Measurements from ENCODE around the gene BEND6. TPM values are rescaled to one million over a fixed set of nuclear protein-coding genes. Genes with fewer than 3 reads are reported as not detected.

BEND6 gene
- total and polyA plus RNA-seq, 2 donors (not counting 3 experiments of a cell fraction or from before 2014, with no cell fraction given) = 0.15 to 0.66 TPM

GRCh38 chr6:56963043-56963442 lies 8.1 kb downstream of the BEND6 start:
- ChIA-PET CTCF (interaction anchor here (2.0 kb wide), 1 partner anchor 8 kb away, joined by 6 read pairs; the partner anchor contains the start of gene BEND6), POLR2A (no interaction called here)
- FAIRE-seq = no peak
- TF ChIP-seq CTCF (IDR thresholded peaks at IDR 0.05; ENCODE audit: extremely low read depth in 1 of 2, insufficient read depth in 1 of 2, low read depth in 1 of 2, low read length in 2 of 2) (no peak), POLR2AphosphoS5 (IDR thresholded peaks at IDR 0.05; ENCODE audit: insufficient read depth, low read depth, low read length) (no peak), JUN (IDR thresholded peaks at IDR 0.05; ENCODE audit: borderline replicate concordance, insufficient read depth, insufficient read length, low read depth) (no peak)
- Histone ChIP-seq H3K9me1 (replicated peaks; ENCODE audit: control insufficient read depth, extremely low read depth, insufficient read depth, low read length) (no peaks in the 10 kb centered on the region), H3K27me3 (ENCODE audit: control insufficient read depth in 2 of 2, insufficient read depth in 2 of 2, low read length in 2 of 2) (no peaks in the 10 kb centered on the region), H3K36me3 (ENCODE audit: control insufficient read depth in 2 of 2, extremely low read depth in 1 of 2, insufficient read depth in 2 of 2, low read length in 2 of 2) (no peaks in the 10 kb centered on the region), H3K4me2 (ENCODE audit: insufficient read depth, low read length) (no peak overlapping the region), H3K27ac (ENCODE audit: insufficient read depth, low read depth, low read length) (no peak overlapping the region), H3K79me2 (ENCODE audit: control insufficient read depth, insufficient read depth, low read length) (no peaks in the 10 kb centered on the region), H2AFZ (ENCODE audit: low read depth, low read length) (no peak overlapping the region), H4K20me1 (replicated peaks; ENCODE audit: control insufficient read depth, extremely low read depth, insufficient read depth, low read length) (no peaks in the 10 kb centered on the region), H3K9ac (replicated peaks; ENCODE audit: extremely low read depth, insufficient read depth, low read length) (no peak overlapping the region), H3K4me3 (replicated peaks in 1 of 3; ENCODE audit: insufficient read depth in 1 of 3, low read depth in 1 of 3, low read length in 3 of 3) (no peak overlapping the region), H3K9me3 (replicated peaks; ENCODE audit: control insufficient read depth, insufficient read depth, low read length) (no peaks in the 10 kb centered on the region), H3K4me1 (ENCODE audit: control insufficient read depth, extremely low read depth, insufficient read depth, low read length) (no peaks in the 10 kb centered on the region)
- no TSS peak for BruUV-seq (replicated peaks)
- intact Hi-C loops (cut with micrococcal nuclease) = no loop called here
- DNase-seq (ENCODE audit: low read depth, low spot score) = no peak
- dilution Hi-C loops (cut with MboI; ENCODE audit: extremely low pct_ligation_motif_present, low sequenced_read_pairs) = no loop called here

- Histone ChIP-seq H2AFZ (ENCODE audit: low read depth, low read length) (no peak overlapping the region), H3K4me1 (ENCODE audit: control insufficient read depth, extremely low read depth, insufficient read depth, low read length) (no peaks in the 10 kb centered on the region), H3K27me3 (ENCODE audit: control insufficient read depth in 2 of 2, insufficient read depth in 2 of 2, low read length in 2 of 2) (no peaks in the 10 kb centered on the region), H3K9ac (replicated peaks; ENCODE audit: extremely low read depth, insufficient read depth, low read length) (no peak overlapping the region), H3K9me3 (replicated peaks; ENCODE audit: control insufficient read depth, insufficient read depth, low read length) (no peaks in the 10 kb centered on the region), H3K4me3 (replicated peaks in 1 of 3; ENCODE audit: insufficient read depth in 1 of 3, low read depth in 1 of 3, low read length in 3 of 3) (no peak overlapping the region), H3K27ac (ENCODE audit: insufficient read depth, low read depth, low read length) (no peak overlapping the region), H3K4me2 (ENCODE audit: insufficient read depth, low read length) (no peak overlapping the region), H3K79me2 (ENCODE audit: control insufficient read depth, insufficient read depth, low read length) (no peaks in the 10 kb centered on the region), H3K36me3 (ENCODE audit: control insufficient read depth in 2 of 2, extremely low read depth in 1 of 2, insufficient read depth in 2 of 2, low read length in 2 of 2) (no peaks in the 10 kb centered on the region), H3K9me1 (replicated peaks; ENCODE audit: control insufficient read depth, extremely low read depth, insufficient read depth, low read length) (no peaks in the 10 kb centered on the region), H4K20me1 (replicated peaks; ENCODE audit: control insufficient read depth, extremely low read depth, insufficient read depth, low read length) (no peaks in the 10 kb centered on the region)
- dilution Hi-C loops (cut with MboI; ENCODE audit: extremely low pct_ligation_motif_present, low sequenced_read_pairs) = no loop called here
- DNase-seq (ENCODE audit: low read depth, low spot score) = no peak
- ChIA-PET POLR2A (no interaction called here), CTCF (interaction anchor here (2.0 kb wide), 1 partner anchor 9 kb away, joined by 6 read pairs; the partner anchor contains the start of gene BEND6)
- intact Hi-C loops (cut with micrococcal nuclease) = no loop called here
- no TSS peak for BruUV-seq (replicated peaks)
- TF ChIP-seq MAX (IDR thresholded peaks at IDR 0.05; ENCODE audit: insufficient read depth, insufficient read length) = no peak
- no peak for TF ChIP-seq FOS (IDR thresholded peaks at IDR 0.05; ENCODE audit: borderline replicate concordance, insufficient read depth, low read length)
- no peak for TF ChIP-seq POLR2AphosphoS5 (IDR thresholded peaks at IDR 0.05; ENCODE audit: insufficient read depth, low read depth, low read length)
- no peak for TF ChIP-seq CTCF (IDR thresholded peaks at IDR 0.05; ENCODE audit: extremely low read depth in 1 of 2, insufficient read depth in 1 of 2, low read depth in 1 of 2, low read length in 2 of 2)
- TF ChIP-seq POLR2A (IDR thresholded peaks at IDR 0.05; ENCODE audit: low read depth, low read length) = no peak
- TF ChIP-seq JUN (IDR thresholded peaks at IDR 0.05; ENCODE audit: borderline replicate concordance, insufficient read depth, insufficient read length, low read depth) = no peak
- TF ChIP-seq EZH2 (IDR thresholded peaks at IDR 0.05; ENCODE audit: borderline replicate concordance, low read depth, low read length, severe bottlenecking) = no peak
- TF ChIP-seq MYC (IDR thresholded peaks at IDR 0.05; ENCODE audit: low read depth, low read length) = no peak
- no peak for TF ChIP-seq GATA2 (IDR thresholded peaks at IDR 0.05; ENCODE audit: insufficient read depth, insufficient read length, low read depth, low read length)
- FAIRE-seq = no peak
Measured at GRCh38 chr6:56963793-56964192, 8.9 kb downstream of the BEND6 start.

All from endothelial cell of umbilical vein (primary cell).